Measurements from ENCODE around the gene B3GLCT. TPM values are rescaled to one million over a fixed set of nuclear protein-coding genes. Genes with fewer than 3 reads are reported as not detected.

B3GLCT gene
- total RNA-seq, 4 donors from 2014 or later, result 2.3 to 9.2 (median 7.1) TPM

DNA sequence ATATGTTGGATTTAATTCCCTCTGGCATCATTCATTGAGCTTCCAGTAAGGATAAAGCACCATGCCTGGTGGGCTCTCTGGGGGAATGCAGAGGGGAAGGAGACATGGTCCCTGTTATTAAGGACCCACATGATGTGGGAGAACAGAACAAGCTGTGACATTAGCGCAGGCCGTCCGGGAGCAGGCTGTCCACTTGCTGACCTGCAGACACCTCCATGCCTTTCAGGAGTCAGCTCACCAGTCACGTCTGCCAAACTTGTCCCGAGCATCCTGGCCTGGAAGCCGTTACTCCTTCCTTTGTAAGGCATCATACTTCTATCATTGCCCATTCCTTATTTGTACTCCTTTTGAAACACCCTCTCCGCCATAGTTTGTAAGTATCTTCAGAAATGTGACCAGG is 23.4 kb downstream of the B3GLCT start:
- 94 to 96% methylated on average over 6 of the region's 7 CpGs for WGBS, 2 donors
- H3K9me3 ChIP-seq, result no peaks in the 10 kb centered on the region
- no peak overlapping the region for H3K4me3 ChIP-seq
- TF ChIP-seq POLR2A (IDR thresholded peaks at IDR 0.05), result no peak
- TF ChIP-seq, protein P1, sequence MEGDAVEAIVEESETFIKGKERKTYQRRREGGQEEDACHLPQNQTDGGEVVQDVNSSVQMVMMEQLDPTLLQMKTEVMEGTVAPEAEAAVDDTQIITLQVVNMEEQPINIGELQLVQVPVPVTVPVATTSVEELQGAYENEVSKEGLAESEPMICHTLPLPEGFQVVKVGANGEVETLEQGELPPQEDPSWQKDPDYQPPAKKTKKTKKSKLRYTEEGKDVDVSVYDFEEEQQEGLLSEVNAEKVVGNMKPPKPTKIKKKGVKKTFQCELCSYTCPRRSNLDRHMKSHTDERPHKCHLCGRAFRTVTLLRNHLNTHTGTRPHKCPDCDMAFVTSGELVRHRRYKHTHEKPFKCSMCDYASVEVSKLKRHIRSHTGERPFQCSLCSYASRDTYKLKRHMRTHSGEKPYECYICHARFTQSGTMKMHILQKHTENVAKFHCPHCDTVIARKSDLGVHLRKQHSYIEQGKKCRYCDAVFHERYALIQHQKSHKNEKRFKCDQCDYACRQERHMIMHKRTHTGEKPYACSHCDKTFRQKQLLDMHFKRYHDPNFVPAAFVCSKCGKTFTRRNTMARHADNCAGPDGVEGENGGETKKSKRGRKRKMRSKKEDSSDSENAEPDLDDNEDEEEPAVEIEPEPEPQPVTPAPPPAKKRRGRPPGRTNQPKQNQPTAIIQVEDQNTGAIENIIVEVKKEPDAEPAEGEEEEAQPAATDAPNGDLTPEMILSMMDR (IDR thresholded peaks at IDR 0.05), result no peak
- no peaks in the 10 kb centered on the region for H3K36me3 ChIP-seq
- no peaks in the 10 kb centered on the region for H3K4me1 ChIP-seq
- DNase-seq, result no peak
- no peaks in the 10 kb centered on the region for H3K27me3 ChIP-seq
- no peak overlapping the region for H3K27ac ChIP-seq
- intact Hi-C loops (cut with DNase I), result no loop called here

DNA sequence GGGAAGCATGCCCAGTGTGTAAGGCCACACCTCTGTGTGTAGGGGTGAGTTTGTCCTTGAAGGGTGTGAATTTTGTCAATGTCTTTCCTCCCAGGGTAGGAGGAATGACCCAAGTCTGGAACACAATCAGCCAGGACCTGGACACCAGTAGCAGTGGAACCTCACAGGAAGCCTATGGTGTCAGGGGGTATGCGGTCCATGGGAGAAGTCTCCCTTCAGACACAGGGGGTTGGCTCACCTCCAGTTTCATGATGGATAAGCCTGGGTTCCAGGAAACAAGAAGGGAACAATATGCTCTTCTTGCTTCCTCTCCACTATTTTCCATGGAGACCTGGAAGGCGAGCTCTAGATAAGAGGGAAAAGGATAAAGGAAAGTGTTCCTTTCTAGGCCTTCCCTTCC is 23.9 kb downstream of the B3GLCT start:
- intact Hi-C loops (cut with DNase I), result no loop called here
- H3K27me3 ChIP-seq, result no peaks in the 10 kb centered on the region
- H3K27ac ChIP-seq, result no peak overlapping the region
- no peaks in the 10 kb centered on the region for H3K9me3 ChIP-seq
- WGBS, 2 donors, result 81 to 100% methylated on average over 2 of the region's 2 CpGs
- H3K4me1 ChIP-seq, result no peaks in the 10 kb centered on the region
- no peak for DNase-seq
- no peaks in the 10 kb centered on the region for H3K36me3 ChIP-seq
- no peak overlapping the region for H3K4me3 ChIP-seq
- TF ChIP-seq POLR2A (IDR thresholded peaks at IDR 0.05), result no peak
- TF ChIP-seq, protein P1 (IDR thresholded peaks at IDR 0.05), result no peak

DNA sequence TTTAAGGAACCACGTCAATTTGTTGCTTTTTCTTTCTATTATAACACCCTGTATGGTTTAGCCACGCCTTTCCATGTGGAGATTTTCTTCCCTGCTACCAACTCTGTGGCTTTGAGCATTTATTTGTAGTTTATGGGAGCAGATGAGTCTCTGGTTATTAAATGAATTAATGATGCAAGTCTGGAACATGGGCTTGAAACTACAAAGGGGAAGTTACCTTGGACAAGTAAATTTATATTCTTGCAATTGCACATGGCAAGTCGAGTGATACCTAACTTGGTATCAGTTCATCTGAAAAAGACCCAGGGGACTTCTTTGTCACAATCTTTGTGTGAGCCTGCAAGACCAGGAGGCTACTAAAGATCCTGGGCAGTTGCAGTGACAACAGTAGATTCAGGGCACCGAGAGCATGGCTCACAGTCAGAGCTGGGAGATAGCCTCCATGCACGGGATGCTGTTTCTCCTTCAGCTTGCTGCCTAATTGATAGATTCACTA is 24.4 kb downstream of the B3GLCT start:
- 82 to 91% methylated on average over 5 of the region's 5 CpGs for WGBS, 2 donors
- no peak for DNase-seq
- Histone ChIP-seq H3K27me3 (no peaks in the 10 kb centered on the region), H3K4me1 (no peaks in the 10 kb centered on the region), H3K9me3 (no peaks in the 10 kb centered on the region), H3K36me3 (no peaks in the 10 kb centered on the region), H3K4me3 (no peak overlapping the region), H3K27ac (no peak overlapping the region)
- intact Hi-C loops (cut with DNase I), result no loop called here
- no peak for TF ChIP-seq POLR2A (IDR thresholded peaks at IDR 0.05)
- TF ChIP-seq, protein P1 (IDR thresholded peaks at IDR 0.05), result no peak

DNA sequence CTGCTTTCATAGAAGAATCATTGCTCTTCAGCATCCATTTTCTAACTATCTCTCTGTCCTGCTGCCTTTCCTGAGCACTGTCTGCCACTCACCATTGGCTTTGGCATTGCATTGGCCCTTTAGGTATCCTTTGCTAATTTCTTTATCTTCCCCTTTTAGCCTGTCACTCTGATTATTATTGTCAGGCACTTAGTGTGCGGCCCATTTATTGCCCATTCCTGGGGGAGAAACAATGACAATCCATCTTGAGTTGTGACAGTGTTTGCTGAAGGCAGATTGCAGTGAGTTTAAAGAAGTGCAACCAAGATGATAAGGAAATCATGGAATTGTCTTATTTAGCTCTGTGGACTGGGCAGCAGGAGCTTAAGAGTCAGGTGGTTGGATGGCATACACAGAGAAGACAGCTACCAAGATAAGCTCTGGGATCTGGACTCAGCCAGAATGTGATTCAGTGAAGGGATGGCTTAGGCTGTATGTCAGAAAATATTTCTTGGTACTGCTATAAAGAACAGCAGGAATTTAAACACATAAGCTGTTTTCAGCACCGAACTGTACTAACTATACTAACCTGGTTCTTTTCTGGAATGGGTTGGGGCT is 25.3 kb downstream of the B3GLCT start:
- no peak for DNase-seq
- H3K4me1 ChIP-seq, result no peaks in the 10 kb centered on the region
- intact Hi-C loops (cut with DNase I), result no loop called here
- no peaks in the 10 kb centered on the region for H3K36me3 ChIP-seq
- H3K9me3 ChIP-seq, result no peaks in the 10 kb centered on the region
- 80 to 96% methylated on average over 2 of the region's 2 CpGs for WGBS, 2 donors
- H3K27ac ChIP-seq, result no peak overlapping the region
- no peak for TF ChIP-seq POLR2A (IDR thresholded peaks at IDR 0.05)
- TF ChIP-seq, protein P1 (IDR thresholded peaks at IDR 0.05), result no peak
- no peak overlapping the region for H3K4me3 ChIP-seq
- H3K27me3 ChIP-seq, result no peaks in the 10 kb centered on the region

DNA sequence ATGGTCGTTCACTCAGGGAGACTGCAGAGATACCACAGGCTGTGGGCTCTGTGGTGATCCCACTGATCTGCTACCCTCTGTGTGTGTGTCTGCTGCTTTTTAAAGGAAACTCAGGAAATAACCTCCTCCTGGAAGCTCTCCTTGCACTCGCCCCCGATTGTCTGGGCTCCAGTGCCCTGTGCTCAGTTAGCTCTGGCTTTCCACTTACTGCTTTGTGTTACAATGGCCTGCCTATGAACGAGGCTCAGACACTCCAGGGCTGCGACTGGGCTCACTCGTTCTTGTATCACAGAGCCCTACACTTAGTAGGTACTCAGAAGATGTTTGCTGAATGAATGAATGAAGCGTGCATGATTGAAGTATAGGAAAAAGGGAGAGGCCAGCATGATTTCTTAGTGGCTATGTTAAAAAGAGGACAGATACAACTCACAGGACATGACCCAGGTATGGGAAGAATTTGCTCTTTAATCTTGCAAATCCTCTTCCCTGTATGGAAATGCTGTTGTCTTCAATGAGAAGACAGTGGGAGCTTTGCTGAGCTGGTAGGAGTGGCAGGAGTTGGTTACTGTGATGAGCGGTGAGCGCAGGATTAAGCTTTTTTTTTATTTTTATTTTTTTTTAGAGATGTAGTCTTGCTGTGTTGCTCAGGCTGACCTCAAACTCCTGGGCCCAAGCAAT is 26.4 kb downstream of the B3GLCT start:
- no peak overlapping the region for H3K27ac ChIP-seq
- intact Hi-C loops (cut with DNase I), result no loop called here
- H3K27me3 ChIP-seq, result no peaks in the 10 kb centered on the region
- TF ChIP-seq, protein P1 (IDR thresholded peaks at IDR 0.05), result no peak
- TF ChIP-seq POLR2A (IDR thresholded peaks at IDR 0.05), result no peak
- 90 to 91% methylated on average over 7 to 9 of the region's 9 CpGs for WGBS, 2 donors
- H3K4me1 ChIP-seq, result no peaks in the 10 kb centered on the region
- no peaks in the 10 kb centered on the region for H3K36me3 ChIP-seq
- H3K4me3 ChIP-seq, result no peak overlapping the region
- no peak for DNase-seq
- H3K9me3 ChIP-seq, result no peaks in the 10 kb centered on the region

All from esophagus squamous epithelium (tissue), 5 donors.